Panc1 (cell line): ENCODE results near the gene ZDHHC14. TPM values are rescaled to one million over a fixed set of nuclear protein-coding genes. Genes with fewer than 3 reads are reported as not detected.
"Not testable (repeated sequence)": the region's sequence is repeated elsewhere in the genome, so short reads cannot be mapped to it uniquely, and the experiment has no call there.

ENCODE experiments used
- ATAC-seq: fragments of 200-7000 bp; cut with Tn5 transposase; 2 replicates; pipeline ENCODE4 v1.9.1; 2020; ENCODE audit warnings: mild to moderate bottlenecking, moderate library complexity
- BruUV-seq: library from RNA; stranded (reverse); fragments of 400-500 nt; replicated peaks from 2 replicates; lab custom pipeline; 2021; lab: Mats Ljungman, UMichigan
- CTCF ChIA-PET: fragments of 300-600 bp; sonication (Branson Sonifier 250); formaldehyde crosslinking; loops from one replicate; lab custom pipeline; 2022; ENCODE audit warnings: antibody characterized with exemption; lab: Charles Lee
- POLR2A ChIA-PET: fragments of 300-600 bp; sonication (Branson Sonifier 250); formaldehyde crosslinking; loops from one replicate; lab custom pipeline; 2022; ENCODE audit warnings: antibody characterized with exemption; lab: Charles Lee
- DNase-seq: peaks from one replicate; pipeline ENCODE4 v3.0.0-alpha.2; 2010; ENCODE audit warnings: low read depth, low spot score
- H3K27ac ChIP-seq: 2 replicates; pipeline ENCODE4 v1.5.1; 2011; ENCODE audit warnings: mild to moderate bottlenecking, low read length, inconsistent platforms
- H3K27me3 ChIP-seq: fragments of 200-500 bp; sonication (Bioruptor generic); 2 replicates; pipeline ENCODE4 v1.6.0; 2014; ENCODE audit warnings: low read length, inconsistent platforms; ENCODE audit not compliant: control insufficient read depth, insufficient read depth
- H3K36me3 ChIP-seq: fragments of 200-500 bp; sonication (Bioruptor generic); 2 replicates; pipeline ENCODE4 v1.5.1; 2014; ENCODE audit warnings: inconsistent platforms, mild to moderate bottlenecking, low read length, moderate library complexity; ENCODE audit not compliant: control insufficient read depth, insufficient read depth
- H3K4me1 ChIP-seq: 2 replicates; pipeline ENCODE4 v1.5.1; 2011; ENCODE audit warnings: inconsistent platforms, mild to moderate bottlenecking, low read length, moderate library complexity; ENCODE audit not compliant: control insufficient read depth, insufficient read depth
- H3K4me3 ChIP-seq, 2 experiments: 2 replicates each; pipeline ENCODE4 v1.5.1; 2011 to 2012; ENCODE audit warnings: low read depth in 2 of 2, low read length in 2 of 2, mild to moderate bottlenecking in 2 of 2, inconsistent platforms in 1 of 2, moderate library complexity in 1 of 2
- H3K9me3 ChIP-seq: fragments of 200-500 bp; sonication (Bioruptor generic); 2 replicates; pipeline ENCODE4 v1.5.1; 2014; ENCODE audit warnings: low read depth, mild to moderate bottlenecking, inconsistent platforms, low read length, moderate library complexity; ENCODE audit not compliant: control insufficient read depth, insufficient read depth
- CTCF ChIP-seq: fragments of 450-650 bp; IDR thresholded peaks from 2 replicates; pipeline ENCODE4 v1.5.1; 2017; ENCODE audit warnings: mild to moderate bottlenecking
- POLR2AphosphoS5 ChIP-seq: IDR thresholded peaks from 2 replicates; pipeline ENCODE4 v1.6.1; 2012; ENCODE audit warnings: mild to moderate bottlenecking, low read depth, low read length, moderate library complexity
- REST ChIP-seq, 2 experiments: IDR thresholded peaks; 2 replicates each; pipeline ENCODE4 v1.6.1; 2011 to 2012; ENCODE audit warnings: low read depth in 2 of 2, control low read depth in 1 of 2, low read length in 1 of 2, mild to moderate bottlenecking in 1 of 2, moderate library complexity in 1 of 2; ENCODE audit not compliant: insufficient read depth in 1 of 2
- SIN3A ChIP-seq: IDR thresholded peaks from 2 replicates; pipeline ENCODE4 v1.6.1; 2012; ENCODE audit warnings: low read depth, mild to moderate bottlenecking, low read length, moderate library complexity, borderline replicate concordance; ENCODE audit not compliant: insufficient read depth
- TCF7L2 ChIP-seq: IDR thresholded peaks from 2 replicates; pipeline ENCODE4 v1.6.1; 2011; ENCODE audit warnings: mild to moderate bottlenecking, low read depth, low read length, inconsistent platforms
- in situ Hi-C: cut with HindIII; loops from 2 replicates; pipeline ENCODE4 v1.10.0; 2016; ENCODE audit warnings: low sequenced_read_pairs, low pct_unique_long_range_greater_than_20kb
- intact Hi-C: fragments of 100-400 bp; cut with micrococcal nuclease; formaldehyde crosslinking; loops from one replicate; pipeline ENCODE4 v1.10.0; 2022; ENCODE audit not compliant: unreplicated experiment
- total RNA-seq: library from RNA; stranded (reverse); gene quantifications from one replicate; pipeline ENCODE4 v1.2.1, GENCODE V29; 2021; ENCODE audit not compliant: unreplicated experiment

The ZDHHC14 gene
- total RNA-seq, 1 experiment from 2014 or later = 19.9 TPM

GRCh38 chr6:157586476-157587126 is 205.6 kb downstream of the ZDHHC14 start:
- Histone ChIP-seq H3K27ac (no peak overlapping the region), H3K36me3 (no peaks in the 10 kb centered on the region), H3K4me3 (no peak overlapping the region), H3K9me3 (no peaks in the 10 kb centered on the region), H3K4me1 (no peaks in the 10 kb centered on the region), H3K27me3 (no peaks in the 10 kb centered on the region)
- ATAC-seq (no peak), DNase-seq (no peak)
- no TSS peak for BruUV-seq
- CTCF ChIA-PET = no interaction called here
- in situ Hi-C loops = no loop called here
- POLR2A ChIA-PET = no interaction called here
- intact Hi-C loops = no loop called here
- TF ChIP-seq POLR2AphosphoS5 (no peak), REST (IDR thresholded peaks at IDR 0.05; ENCODE audit: insufficient read depth in 1 of 2, low read depth in 2 of 2, low read length in 1 of 2) (no peak), SIN3A (no peak), TCF7L2 (no peak), CTCF (no peak)

GRCh38 chr6:157587127-157587926 is 206.3 kb downstream of the ZDHHC14 start:
- ATAC-seq = no peak
- H3K27me3 ChIP-seq = no peaks in the 10 kb centered on the region
- intact Hi-C loops = no loop called here
- H3K36me3 ChIP-seq = no peaks in the 10 kb centered on the region
- TF ChIP-seq SIN3A (no peak), REST (IDR thresholded peaks at IDR 0.05; ENCODE audit: insufficient read depth in 1 of 2, low read depth in 2 of 2, low read length in 1 of 2) (no peak), TCF7L2 (no peak), POLR2AphosphoS5 (no peak), CTCF (no peak)
- H3K4me1 ChIP-seq = no peaks in the 10 kb centered on the region
- no peaks in the 10 kb centered on the region for H3K9me3 ChIP-seq
- in situ Hi-C loops = no loop called here
- DNase-seq = no peak
- POLR2A ChIA-PET = no interaction called here
- CTCF ChIA-PET = no interaction called here
- no peak overlapping the region for H3K4me3 ChIP-seq
- H3K27ac ChIP-seq = no peak overlapping the region
- no TSS peak for BruUV-seq

GRCh38 chr6:157590654-157591053 is 209.7 kb downstream of the ZDHHC14 start:
- in situ Hi-C loops, H3K36me3 ChIP-seq, H3K27ac ChIP-seq, H3K9me3 ChIP-seq, ATAC-seq, CTCF ChIA-PET, H3K4me3 ChIP-seq, H3K4me1 ChIP-seq, DNase-seq, BruUV-seq, H3K27me3 ChIP-seq, POLR2A ChIA-PET: not testable (repeated sequence)
- intact Hi-C loops = loop anchor here (10.0 kb wide), 1 partner anchor 206 kb away; the partner anchor contains the start of gene ZDHHC14
